ENCODE results near the gene MSANTD2. TPM values are rescaled to one million over a fixed set of nuclear protein-coding genes. Genes with fewer than 3 reads are reported as not detected.
A peak's percentile ranks its signal among the peaks of the same experiment; 100 is the strongest.

MSANTD2 gene
- total RNA-seq, 1 experiment from 2014 or later: 32.6 TPM

DNA sequence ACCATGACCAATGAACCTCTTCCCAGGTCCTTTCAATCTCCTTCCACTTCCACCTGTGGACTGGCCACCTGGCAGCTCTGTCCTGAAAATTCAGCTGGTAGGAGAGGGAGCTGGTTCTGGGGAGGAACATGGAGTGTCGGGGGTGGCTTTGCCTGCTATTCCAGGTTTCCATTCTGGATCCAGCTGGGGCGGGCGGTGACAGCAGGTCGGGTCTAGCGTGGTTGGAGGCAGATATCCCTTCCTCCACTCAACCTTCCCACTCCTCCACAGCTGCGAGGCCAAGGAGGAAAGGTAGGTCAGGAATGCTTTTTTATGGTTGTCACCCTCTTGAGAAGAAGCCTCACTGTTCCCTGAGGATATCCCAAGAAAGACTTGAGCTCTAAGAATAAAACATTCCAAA lies 57.2 kb downstream of the MSANTD2 start:
- no peak overlapping the region for H2AFZ ChIP-seq (ENCODE audit: low read length)
- CTCF ChIA-PET: no interaction called here
- no peak overlapping the region for H3K4me3 ChIP-seq (ENCODE audit: low read length)
- no peaks in the 10 kb centered on the region for H3K27me3 ChIP-seq (ENCODE audit: low read length)
- intact Hi-C loops (cut with micrococcal nuclease): loop anchor here (10.0 kb wide), 1 partner anchor 52 kb away; no protein-coding TSS in a partner anchor
- H3K27ac ChIP-seq (ENCODE audit: low read length): no peak overlapping the region
- ATAC-seq (no peak), DNase-seq (no peak)
- H4K20me1 ChIP-seq (ENCODE audit: low read length): no peaks in the 10 kb centered on the region
- H3K79me2 ChIP-seq (ENCODE audit: low read length): no peaks in the 10 kb centered on the region
- no TSS peak for BruUV-seq (replicated peaks)
- H3K9me2 ChIP-seq (replicated peaks; ENCODE audit: low read length): no peaks in the 10 kb centered on the region
- POLR2A ChIA-PET (ENCODE audit: unreplicated experiment): no interaction called here
- no peaks in the 10 kb centered on the region for H3K9me3 ChIP-seq (ENCODE audit: low read length)
- no peaks in the 10 kb centered on the region for H3F3A ChIP-seq (ENCODE audit: low read length, unreplicated experiment)
- peaks cover 35% of the 10 kb centered on the region for H3K4me1 ChIP-seq (ENCODE audit: insufficient read depth, low read length)
- H3K36me3 ChIP-seq (ENCODE audit: low read depth, low read length): no peaks in the 10 kb centered on the region
- no peak overlapping the region for H3K9ac ChIP-seq (ENCODE audit: low read length)
- no peak for TF ChIP-seq EZH2phosphoT487 (IDR thresholded peaks at IDR 0.05; ENCODE audit: borderline replicate concordance, low read length)
- TF ChIP-seq EZH2 (IDR thresholded peaks at IDR 0.05; ENCODE audit: low read length, unreplicated experiment): no peak
- TF ChIP-seq, protein P1, sequence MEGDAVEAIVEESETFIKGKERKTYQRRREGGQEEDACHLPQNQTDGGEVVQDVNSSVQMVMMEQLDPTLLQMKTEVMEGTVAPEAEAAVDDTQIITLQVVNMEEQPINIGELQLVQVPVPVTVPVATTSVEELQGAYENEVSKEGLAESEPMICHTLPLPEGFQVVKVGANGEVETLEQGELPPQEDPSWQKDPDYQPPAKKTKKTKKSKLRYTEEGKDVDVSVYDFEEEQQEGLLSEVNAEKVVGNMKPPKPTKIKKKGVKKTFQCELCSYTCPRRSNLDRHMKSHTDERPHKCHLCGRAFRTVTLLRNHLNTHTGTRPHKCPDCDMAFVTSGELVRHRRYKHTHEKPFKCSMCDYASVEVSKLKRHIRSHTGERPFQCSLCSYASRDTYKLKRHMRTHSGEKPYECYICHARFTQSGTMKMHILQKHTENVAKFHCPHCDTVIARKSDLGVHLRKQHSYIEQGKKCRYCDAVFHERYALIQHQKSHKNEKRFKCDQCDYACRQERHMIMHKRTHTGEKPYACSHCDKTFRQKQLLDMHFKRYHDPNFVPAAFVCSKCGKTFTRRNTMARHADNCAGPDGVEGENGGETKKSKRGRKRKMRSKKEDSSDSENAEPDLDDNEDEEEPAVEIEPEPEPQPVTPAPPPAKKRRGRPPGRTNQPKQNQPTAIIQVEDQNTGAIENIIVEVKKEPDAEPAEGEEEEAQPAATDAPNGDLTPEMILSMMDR (conservative IDR thresholded peaks at IDR 0.05; ENCODE audit: low read depth, low read length): no peak
- H3K4me2 ChIP-seq (ENCODE audit: low read length): no peak overlapping the region

DNA sequence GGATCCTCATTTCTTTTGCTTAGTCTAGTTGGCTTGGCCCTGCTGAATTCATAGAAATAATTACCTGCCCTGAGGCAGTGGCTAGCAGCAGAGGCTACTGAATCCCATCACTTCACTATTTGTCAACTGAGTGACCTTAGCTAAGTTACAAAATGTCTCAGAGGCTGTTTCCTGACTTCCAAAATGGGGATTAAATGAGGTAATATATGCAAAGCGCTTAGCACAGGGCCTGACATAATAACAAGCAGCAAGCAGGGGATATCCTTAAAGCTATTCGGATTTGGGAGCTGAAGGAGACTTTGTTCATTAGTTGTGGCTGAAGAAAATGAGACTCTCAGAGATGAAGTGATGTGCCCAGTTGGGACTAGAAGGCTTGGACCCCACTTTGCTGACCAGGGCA lies 57.7 kb downstream of the MSANTD2 start:
- Histone ChIP-seq H3K79me2 (ENCODE audit: low read length) (no peaks in the 10 kb centered on the region), H3K36me3 (ENCODE audit: low read depth, low read length) (no peaks in the 10 kb centered on the region), H3K4me3 (ENCODE audit: low read length) (no peak overlapping the region), H3K27ac (ENCODE audit: low read length) (no peak overlapping the region), H2AFZ (ENCODE audit: low read length) (no peak overlapping the region), H3K9ac (ENCODE audit: low read length) (no peak overlapping the region), H3K4me1 (ENCODE audit: insufficient read depth, low read length) (peaks cover 30% of the 10 kb centered on the region), H4K20me1 (ENCODE audit: low read length) (no peaks in the 10 kb centered on the region), H3K9me2 (replicated peaks; ENCODE audit: low read length) (no peaks in the 10 kb centered on the region), H3K9me3 (ENCODE audit: low read length) (no peaks in the 10 kb centered on the region), H3K4me2 (ENCODE audit: low read length) (no peak overlapping the region), H3K27me3 (ENCODE audit: low read length) (no peaks in the 10 kb centered on the region), H3F3A (ENCODE audit: low read length, unreplicated experiment) (no peaks in the 10 kb centered on the region)
- POLR2A ChIA-PET (ENCODE audit: unreplicated experiment): interaction anchor here (0.7 kb wide), 1 partner anchor 407 kb away, joined by 3 read pairs; no protein-coding TSS in a partner anchor
- TF ChIP-seq EZH2phosphoT487 (IDR thresholded peaks at IDR 0.05; ENCODE audit: borderline replicate concordance, low read length) (no peak), EZH2 (IDR thresholded peaks at IDR 0.05; ENCODE audit: low read length, unreplicated experiment) (no peak)
- TF ChIP-seq, protein P1 (conservative IDR thresholded peaks at IDR 0.05; ENCODE audit: low read depth, low read length): no peak
- BruUV-seq (replicated peaks): no TSS peak
- CTCF ChIA-PET: no interaction called here
- ATAC-seq (no peak), DNase-seq (no peak)
- intact Hi-C loops (cut with micrococcal nuclease): loop anchor here (10.0 kb wide), 1 partner anchor 52 kb away; no protein-coding TSS in a partner anchor

DNA sequence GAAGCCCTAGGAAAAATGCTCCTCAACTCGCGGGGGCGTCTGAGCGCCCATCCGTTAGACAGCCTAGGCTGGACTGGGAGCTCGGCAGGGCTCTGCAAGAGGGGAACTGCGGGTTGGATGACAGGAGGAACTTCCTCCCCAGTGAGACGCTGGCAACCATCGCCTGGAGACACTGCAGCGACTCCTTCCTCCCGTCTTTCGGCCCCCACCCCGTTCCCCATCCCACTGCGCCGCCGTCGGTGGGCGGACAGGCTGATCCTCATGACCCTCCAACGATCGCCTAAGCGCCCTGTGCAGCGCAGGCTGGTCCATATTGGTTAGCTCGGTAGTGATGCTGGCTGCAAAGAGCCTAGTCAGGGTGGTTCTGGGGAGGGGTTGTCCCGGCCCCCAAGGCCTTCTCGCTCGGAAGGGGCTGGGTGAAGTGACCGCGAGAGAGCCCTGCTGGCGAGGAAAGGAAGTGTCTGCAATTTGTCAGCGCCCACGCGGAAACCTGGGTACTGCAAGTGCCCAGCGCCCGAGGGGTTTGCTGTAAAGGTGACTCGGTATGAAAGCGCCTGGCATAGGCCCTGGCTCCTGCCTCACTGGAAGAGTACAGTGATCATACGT lies 59.8 kb downstream of the MSANTD2 start:
- Histone ChIP-seq H3K4me2 (ENCODE audit: low read length) (peak overlapping the region; percentile 91), H3K4me1 (ENCODE audit: insufficient read depth, low read length) (peaks cover 18% of the 10 kb centered on the region), H4K20me1 (ENCODE audit: low read length) (no peaks in the 10 kb centered on the region), H3F3A (ENCODE audit: low read length, unreplicated experiment) (no peaks in the 10 kb centered on the region), H2AFZ (ENCODE audit: low read length) (peak overlapping the region; percentile 93), H3K9me3 (ENCODE audit: low read length) (no peaks in the 10 kb centered on the region), H3K27me3 (ENCODE audit: low read length) (no peaks in the 10 kb centered on the region), H3K79me2 (ENCODE audit: low read length) (no peaks in the 10 kb centered on the region), H3K27ac (ENCODE audit: low read length) (no peak overlapping the region), H3K9me2 (replicated peaks; ENCODE audit: low read length) (no peaks in the 10 kb centered on the region), H3K9ac (ENCODE audit: low read length) (peak overlapping the region; percentile 38), H3K36me3 (ENCODE audit: low read depth, low read length) (no peaks in the 10 kb centered on the region), H3K4me3 (ENCODE audit: low read length) (peak overlapping the region; percentile 85)
- intact Hi-C loops (cut with micrococcal nuclease): loop anchor here (1.0 to 10.0 kb wide), 2 partner anchors 54 to 71 kb away; no protein-coding TSS in a partner anchor
- ChIA-PET POLR2A (ENCODE audit: unreplicated experiment) (interaction anchor here (0.5 to 1.0 kb wide), 4 partner anchors 66 to 634 kb away, joined by 6 to 16 read pairs (median 8); partner anchors contain the start of genes SIAE and SPA17), CTCF (interaction anchor here (0.6 to 1.4 kb wide), 3 partner anchors 13 to 71 kb away, joined by 3 to 5 read pairs (median 3); no protein-coding TSS in a partner anchor)
- ATAC-seq (peak; percentile 63), DNase-seq (peak; percentile 60)
- TF ChIP-seq EZH2phosphoT487 (IDR thresholded peaks at IDR 0.05; ENCODE audit: borderline replicate concordance, low read length) (no peak), EZH2 (IDR thresholded peaks at IDR 0.05; ENCODE audit: low read length, unreplicated experiment) (no peak)
- TF ChIP-seq, protein P1 (conservative IDR thresholded peaks at IDR 0.05; ENCODE audit: low read depth, low read length): peak; percentile 70
- no TSS peak for BruUV-seq (replicated peaks)

All from PC-3 (cell line).